K562 (cell line): ENCODE data around the gene GATA5.

ENCODE experiments used
- BRD4 ChIP-seq: fragments of 200-600 bp; sonication (generic); IDR thresholded peaks from 2 replicates; pipeline ENCODE4 v1.6.1; 2017; ENCODE audit warnings: inconsistent platforms
- CEBPB ChIP-seq: fragments of 450-650 bp; IDR thresholded peaks from 2 replicates; pipeline ENCODE4 v1.6.1; 2016; ENCODE audit warnings: missing genetic modification characterization, missing compliant biosample characterization
- CHD1 ChIP-seq: fragments of 200-600 bp; sonication (generic); IDR thresholded peaks from one replicate; pipeline ENCODE4 v1.6.1; 2012; ENCODE audit warnings: mild to moderate bottlenecking, moderate library complexity, low read length, inconsistent platforms
- E2F6 ChIP-seq, 2 experiments: IDR thresholded peaks; 2 replicates each; pipeline ENCODE4 v1.6.1; 2011; ENCODE audit warnings: borderline replicate concordance in 1 of 2, control low read depth in 1 of 2, low read depth in 1 of 2, low read length in 1 of 2, mild to moderate bottlenecking in 1 of 2, mixed read lengths in 1 of 2, moderate library complexity in 1 of 2; ENCODE audit not compliant: insufficient read depth in 1 of 2, insufficient read length in 1 of 2, poor library complexity in 1 of 2, severe bottlenecking in 1 of 2; ENCODE audit errors: extremely low read depth in 1 of 2
- HDGF ChIP-seq: fragments of 450-650 bp; IDR thresholded peaks from 2 replicates; pipeline ENCODE4 v1.6.1; 2016
- MAFK ChIP-seq: IDR thresholded peaks from 2 replicates; pipeline ENCODE4 v1.6.1; 2011; ENCODE audit warnings: low read length, improper control_type of control experiment
- NRF1 ChIP-seq, 2 experiments: fragments of 450-650 bp; IDR thresholded peaks in 1 of 2; conservative IDR thresholded peaks in 1 of 2; 2 replicates each; pipeline ENCODE4 v1.6.1; 2014; ENCODE audit warnings: mild to moderate bottlenecking in 2 of 2
- PHF20 ChIP-seq: fragments of 450-650 bp; IDR thresholded peaks from 2 replicates; pipeline ENCODE4 v1.6.1; 2018; ENCODE audit not compliant: partially characterized antibody
- POLR2A ChIP-seq: fragments of 450-650 bp; conservative IDR thresholded peaks from 2 replicates; pipeline ENCODE4 v1.6.1; 2016
- PYGO2 ChIP-seq: fragments of 450-650 bp; IDR thresholded peaks from 2 replicates; pipeline ENCODE4 v1.6.1; 2016; ENCODE audit warnings: mild to moderate bottlenecking, missing genetic modification characterization, moderate library complexity, missing compliant biosample characterization
- RAD21 ChIP-seq, 2 experiments: fragments of 250-450 bp in 1 of 2; fragments of 450-650 bp in 1 of 2; sonication (Bioruptor Pico) in 1 of 2; formaldehyde crosslinking in 1 of 2; IDR thresholded peaks in 1 of 2; conservative IDR thresholded peaks in 1 of 2; 2 replicates each; pipeline versions ENCODE4 v1.4.0 to v1.8.0; 2020 to 2022; ENCODE audit warnings: mild to moderate bottlenecking in 2 of 2, moderate library complexity in 1 of 2
- SMC3 ChIP-seq: conservative IDR thresholded peaks from 2 replicates; pipeline ENCODE4 v1.6.1; 2011; ENCODE audit warnings: low read depth, low read length, improper control_type of control experiment; ENCODE audit not compliant: insufficient read depth
- ZKSCAN1 ChIP-seq: fragments of 150-350 bp; IDR thresholded peaks from 2 replicates; pipeline ENCODE4 v1.6.1; 2016; ENCODE audit warnings: low read depth, low read length
- TF ChIP-seq, protein P1 (sequence below): IDR thresholded peaks from 2 replicates; pipeline ENCODE4 v1.6.1; 2011; ENCODE audit not compliant: insufficient read length; ENCODE audit errors: extremely low read depth

GRCh38 chr20:62445553-62446340, 30.0 kb downstream of the GATA5 start:
- no peak for TF ChIP-seq SMC3
- no peak for TF ChIP-seq NRF1 (conservative IDR thresholded peaks at IDR 0.05 in 1 of 2, IDR thresholded peaks at IDR 0.05 in 1 of 2)
- TF ChIP-seq, protein P1, sequence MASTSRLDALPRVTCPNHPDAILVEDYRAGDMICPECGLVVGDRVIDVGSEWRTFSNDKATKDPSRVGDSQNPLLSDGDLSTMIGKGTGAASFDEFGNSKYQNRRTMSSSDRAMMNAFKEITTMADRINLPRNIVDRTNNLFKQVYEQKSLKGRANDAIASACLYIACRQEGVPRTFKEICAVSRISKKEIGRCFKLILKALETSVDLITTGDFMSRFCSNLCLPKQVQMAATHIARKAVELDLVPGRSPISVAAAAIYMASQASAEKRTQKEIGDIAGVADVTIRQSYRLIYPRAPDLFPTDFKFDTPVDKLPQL, result no peak
- TF ChIP-seq E2F6 (IDR thresholded peaks at IDR 0.05; ENCODE audit: borderline replicate concordance in 1 of 2, extremely low read depth in 1 of 2, insufficient read depth in 1 of 2, insufficient read length in 1 of 2, low read depth in 1 of 2, low read length in 1 of 2, poor library complexity in 1 of 2, severe bottlenecking in 1 of 2), result no peak
- TF ChIP-seq BRD4, result no peak
- TF ChIP-seq HDGF, result no peak
- TF ChIP-seq CEBPB, result no peak
- no peak for TF ChIP-seq MAFK
- no peak for TF ChIP-seq ZKSCAN1
- TF ChIP-seq POLR2A, result no peak
- TF ChIP-seq PYGO2 (tag), result no peak
- TF ChIP-seq CHD1, result no peak
- TF ChIP-seq PHF20, result no peak
- no peak for TF ChIP-seq RAD21 (CRISPR knock-in tag; conservative IDR thresholded peaks at IDR 0.05 in 1 of 2, IDR thresholded peaks at IDR 0.05 in 1 of 2)
